HepG2 (cell line): ENCODE data around the gene ARPIN. TPM values are rescaled to one million over a fixed set of nuclear protein-coding genes. Genes with fewer than 3 reads are reported as not detected.

Source experiments
- ATAC-seq: fragments of 200-7000 bp; cut with Tn5 transposase; 3 replicates; pipeline ENCODE4 v1.9.1; 2020; ENCODE audit warnings: mild to moderate bottlenecking, moderate library complexity
- BruUV-seq: library from RNA; stranded (reverse); fragments of 400-500 nt; replicated peaks from 2 replicates; lab custom pipeline; 2021; lab: Mats Ljungman, UMichigan
- CTCF ChIA-PET: fragments of 300-600 bp; formaldehyde crosslinking; extraction: SDS; loops from one replicate; lab custom pipeline; 2021; ENCODE audit warnings: low total read pairs, inconsistent platforms, low intra/inter-chr PET ratio; lab: Yijun Ruan, JAX
- POLR2A ChIA-PET: fragments of 350-600 bp; sonication (Branson Sonifier 250); formaldehyde crosslinking; loops from one replicate; lab custom pipeline; 2020; ENCODE audit warnings: antibody characterized with exemption, inconsistent platforms; lab: Yijun Ruan, JAX
- DNase-seq: peaks from one replicate; pipeline ENCODE4 v3.0.0-alpha.2; 2015; ENCODE audit warnings: low spot score
- FAIRE-seq: peaks from 3 replicates; lab custom pipeline; 2011; peaks lifted over from hg19 to GRCh38; lab: Jason Lieb, UNC
- H2AFZ ChIP-seq: one replicate; pipeline ENCODE4 v1.6.1; 2011; ENCODE audit warnings: low read length, inconsistent platforms
- H3K27ac ChIP-seq: fragments of 300-600 bp; 3 replicates; pipeline ENCODE4 v1.8.0; 2011; ENCODE audit warnings: mixed run types, mild to moderate bottlenecking, mixed read lengths, low read length, inconsistent platforms; ENCODE audit not compliant: insufficient read depth; ENCODE audit errors: extremely low read length
- H3K27me3 ChIP-seq, 2 experiments: fragments of 200-600 bp in 1 of 2; 2 replicates in 1 of 2; 3 replicates in 1 of 2; pipeline versions ENCODE4 v1.6.0 to v1.8.0; 2011; ENCODE audit warnings: low read length in 2 of 2, mild to moderate bottlenecking in 2 of 2, moderate library complexity in 2 of 2, inconsistent platforms in 1 of 2; ENCODE audit not compliant: insufficient read depth in 2 of 2, control insufficient read depth in 1 of 2
- H3K36me3 ChIP-seq, 2 experiments: fragments of 200-600 bp in 1 of 2; replicated peaks in 1 of 2; 2 replicates in 1 of 2; 3 replicates in 1 of 2; pipeline versions ENCODE4 v1.5.1 to v1.8.0; 2011; ENCODE audit warnings: low read length in 2 of 2, inconsistent platforms in 1 of 2; ENCODE audit not compliant: insufficient read depth in 2 of 2, control insufficient read depth in 1 of 2
- H3K4me1 ChIP-seq: 2 replicates; pipeline ENCODE4 v1.5.1; 2012; ENCODE audit warnings: low read length, inconsistent platforms; ENCODE audit not compliant: insufficient read depth
- H3K4me2 ChIP-seq: 2 replicates; pipeline ENCODE4 v1.6.0; 2011; ENCODE audit warnings: low read depth, low read length, inconsistent platforms
- H3K4me3 ChIP-seq, 3 experiments: fragments of 200-600 bp in 1 of 3; sonication (generic), shearing (Covaris generic) in 1 of 3; replicated peaks in 1 of 3; 2 replicates each; pipeline ENCODE4 v1.5.1; 2011 to 2016; ENCODE audit warnings: low read length in 3 of 3, inconsistent platforms in 2 of 3, low read depth in 2 of 3, mild to moderate bottlenecking in 2 of 3, control low read depth in 1 of 3, mixed read lengths in 1 of 3; ENCODE audit not compliant: insufficient read depth in 1 of 3
- H3K79me2 ChIP-seq: one replicate; pipeline ENCODE4 v1.6.1; 2011; ENCODE audit warnings: low read length, inconsistent platforms; ENCODE audit not compliant: insufficient read depth
- H3K9ac ChIP-seq: 2 replicates; pipeline ENCODE4 v1.6.0; 2011; ENCODE audit warnings: mild to moderate bottlenecking, low read depth, low read length, inconsistent platforms; ENCODE audit not compliant: insufficient read depth
- H3K9me3 ChIP-seq: 2 replicates; pipeline ENCODE4 v1.5.1; 2012; ENCODE audit warnings: mild to moderate bottlenecking, low read length
- H4K20me1 ChIP-seq: 2 replicates; pipeline ENCODE4 v1.6.0; 2011; ENCODE audit warnings: inconsistent platforms, mild to moderate bottlenecking, low read length, moderate library complexity; ENCODE audit not compliant: insufficient read depth
- HNF4A ChIP-seq: sonication (generic); formaldehyde crosslinking; IDR thresholded peaks from 2 replicates; pipeline ENCODE4 v1.4.0; 2020; ENCODE audit warnings: missing genetic modification reagents
- MYC ChIP-seq: sonication (generic); formaldehyde crosslinking; IDR thresholded peaks from 2 replicates; pipeline ENCODE4 v1.9.0; 2021; ENCODE audit warnings: missing genetic modification reagents, borderline replicate concordance
- NKX3-1 ChIP-seq: sonication (generic); formaldehyde crosslinking; IDR thresholded peaks from 2 replicates; pipeline ENCODE4 v1.5.0; 2020; ENCODE audit warnings: missing genetic modification reagents
- PBX2 ChIP-seq: IDR thresholded peaks from 2 replicates; pipeline ENCODE4 v1.6.1; 2016; ENCODE audit warnings: control low read depth
- PHB2 ChIP-seq: fragments of 450-650 bp; IDR thresholded peaks from 2 replicates; pipeline ENCODE4 v1.6.1; 2018; ENCODE audit not compliant: partially characterized antibody
- SAFB2 ChIP-seq: sonication (generic); formaldehyde crosslinking; IDR thresholded peaks from 2 replicates; pipeline ENCODE4 v1.5.1; 2020; ENCODE audit warnings: missing genetic modification reagents, low read depth, mild to moderate bottlenecking, borderline replicate concordance
- SCMH1 ChIP-seq: sonication (generic); formaldehyde crosslinking; IDR thresholded peaks from 2 replicates; pipeline ENCODE4 v1.9.0; 2021; ENCODE audit warnings: missing genetic modification reagents, mild to moderate bottlenecking, borderline replicate concordance
- SOX13 ChIP-seq, 3 experiments: fragments of 450-650 bp in 1 of 3; sonication (generic) in 1 of 3; formaldehyde crosslinking in 1 of 3; IDR thresholded peaks in 2 of 3; conservative IDR thresholded peaks in 1 of 3; 2 replicates each; pipeline versions ENCODE4 v1.5.0 to v1.6.1; 2016 to 2020; ENCODE audit warnings: antibody characterized with exemption in 1 of 3, mild to moderate bottlenecking in 1 of 3, missing compliant biosample characterization in 1 of 3, missing genetic modification reagents in 1 of 3, moderate library complexity in 1 of 3
- ZBTB8A ChIP-seq: sonication (generic); formaldehyde crosslinking; IDR thresholded peaks from 2 replicates; pipeline ENCODE4 v1.4.0; 2020; ENCODE audit warnings: mild to moderate bottlenecking, low read depth, missing genetic modification reagents, borderline replicate concordance
- ZNF224 ChIP-seq: sonication (generic); formaldehyde crosslinking; IDR thresholded peaks from 2 replicates; pipeline ENCODE4 v1.5.0; 2020; ENCODE audit warnings: mild to moderate bottlenecking, missing genetic modification reagents
- ZNF280D ChIP-seq: sonication (generic); formaldehyde crosslinking; IDR thresholded peaks from 2 replicates; pipeline ENCODE4 v1.5.1; 2020; ENCODE audit warnings: mild to moderate bottlenecking, missing genetic modification reagents
- ZNF629 ChIP-seq: sonication (generic); formaldehyde crosslinking; conservative IDR thresholded peaks from 2 replicates; pipeline ENCODE4 v1.5.0; 2020; ENCODE audit warnings: missing genetic modification reagents
- WGBS: methylation state at CpG from one replicate; pipeline ENCODE4 v1.1.6; 2017; ENCODE audit warnings: low lambda C conversion rate; 5-methylcytosine and 5-hydroxymethylcytosine counted together
- in situ Hi-C: cut with HindIII; loops from 2 replicates; pipeline ENCODE4 v1.10.0; 2017; ENCODE audit warnings: low pct_unique_long_range_greater_than_20kb; ENCODE audit not compliant: extremely low pct_ligation_motif_present
- intact Hi-C: fragments of 100-400 bp; cut with micrococcal nuclease; formaldehyde crosslinking; loops from one replicate; pipeline ENCODE4 v1.10.0; 2022; ENCODE audit not compliant: unreplicated experiment
- polyA plus RNA-seq, 8 experiments: library from polyadenylated mRNA; depleted of rRNA in 3 of 8; stranded (reverse) in 7 of 8; unstranded in 1 of 8; fragments of >200 nt; fragmentation: Illumina TruSeq in 4 of 8; extraction: Trizol in 4 of 8; gene quantifications; 2 replicates each; pipeline versions ENCODE4 v1.2.1 to v1.2.3, GENCODE V29; 2011 to 2016; ENCODE audit warnings: low read depth in 4 of 8, missing spikeins in 1 of 8, mixed read lengths in 1 of 8; ENCODE audit not compliant: insufficient read depth in 1 of 8
- total RNA-seq, 5 experiments: library from RNA; depleted of rRNA; stranded (reverse); fragments of >200 nt; fragmentation: Illumina TruSeq; extraction: Trizol; gene quantifications; 2 replicates each; pipeline ENCODE4 v1.2.3, GENCODE V29; 2016; ENCODE audit warnings: low read depth in 1 of 5
- TF ChIP-seq, protein P1 (sequence below): IDR thresholded peaks from 2 replicates; pipeline ENCODE4 v1.6.1; 2016; ENCODE audit warnings: missing biosample characterization, missing genetic modification reagents, low read depth

The ARPIN gene
- total and polyA plus RNA-seq, 2 of the 13 experiments (the other 11 are each of a cell fraction or from before 2014, with no cell fraction given) = 2.8 to 5.0 TPM

- TF ChIP-seq NKX3-1 (CRISPR knock-in tag) = no peak
- TF ChIP-seq SCMH1 (CRISPR knock-in tag) = no peak
- TF ChIP-seq SOX13 (IDR thresholded peaks at IDR 0.05) = no peak
- TF ChIP-seq SOX13 (CRISPR knock-in tag; conservative IDR thresholded peaks at IDR 0.05 in 1 of 2, IDR thresholded peaks at IDR 0.05 in 1 of 2) = 0 out of 4 replicates have a peak, but pooled peaks of 1 of the 2 experiments have one; percentile 17
- TF ChIP-seq PBX2 (CRISPR knock-in tag) = no peak
- no peak for TF ChIP-seq PHB2
- TF ChIP-seq, protein P1, sequence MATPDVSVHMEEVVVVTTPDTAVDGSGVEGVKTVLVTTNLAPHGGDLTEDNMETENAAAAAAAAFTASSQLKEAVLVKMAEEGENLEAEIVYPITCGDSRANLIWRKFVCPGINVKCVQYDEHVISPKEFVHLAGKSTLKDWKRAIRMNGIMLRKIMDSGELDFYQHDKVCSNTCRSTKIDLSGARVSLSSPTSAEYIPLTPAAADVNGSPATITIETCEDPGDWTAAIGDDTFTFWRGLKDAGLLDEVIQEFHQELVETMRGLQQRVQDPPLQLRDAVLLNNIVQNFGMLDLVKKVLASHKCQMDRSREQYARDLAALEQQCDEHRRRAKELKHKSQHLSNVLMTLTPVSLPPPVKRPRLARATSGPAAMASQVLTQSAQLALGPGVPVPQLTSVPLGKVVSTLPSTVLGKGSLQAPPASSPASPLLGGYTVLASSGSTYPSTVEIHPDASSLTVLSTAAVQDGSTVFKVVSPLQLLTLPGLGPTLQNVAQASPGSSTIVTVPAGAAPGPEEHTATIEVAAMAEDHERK (CRISPR knock-in tag) = no peak
- TF ChIP-seq HNF4A (CRISPR knock-in tag) = peak; percentile 78
Measured at GRCh38 chr15:89852342-89852995, 60.3 kb downstream of the ARPIN start (continued).

- no peak overlapping the region for H3K4me2 ChIP-seq
- no peak overlapping the region for H3K4me3 ChIP-seq
- ATAC-seq (no peak), DNase-seq (no peak), FAIRE-seq (no peak)
- no peak for TF ChIP-seq ZNF280D (CRISPR knock-in tag)
- TF ChIP-seq SAFB2 (CRISPR knock-in tag) = no peak
- TF ChIP-seq ZBTB8A = no peak
- no peak for TF ChIP-seq ZNF224 (CRISPR knock-in tag)
- TF ChIP-seq ZNF629 = peak; percentile 77; the same call in 1 of the 2 replicates
- TF ChIP-seq MYC (CRISPR knock-in tag) = no peak
- no peak overlapping the region for H3K27ac ChIP-seq
- no peaks in the 10 kb centered on the region for H3K9me3 ChIP-seq
- H3K9ac ChIP-seq = no peak overlapping the region
- ChIA-PET CTCF (no interaction called here), POLR2A (interaction anchor here (1.4 kb wide), 1 partner anchor 45 kb away, joined by 4 read pairs; no protein-coding TSS in a partner anchor)
- no peaks in the 10 kb centered on the region for H3K79me2 ChIP-seq
- BruUV-seq = no TSS peak
- 95% methylated on average over 5 of the region's 5 CpGs for WGBS
- intact Hi-C loops (no loop called here), in situ Hi-C loops (no loop called here)
- no peaks in the 10 kb centered on the region; the same call in 1 of the 2 replicates for H4K20me1 ChIP-seq
- H3K36me3 ChIP-seq = peaks cover 1 to 10% of the 10 kb centered on the region in 2 experiments; a peak in 3 of 5 replicates
- no peak overlapping the region for H2AFZ ChIP-seq
- no peaks in the 10 kb centered on the region for H3K27me3 ChIP-seq
- H3K4me1 ChIP-seq = peaks cover 31% of the 10 kb centered on the region
Measured at GRCh38 chr15:89851673-89852341, 60.9 kb downstream of the ARPIN start.
